GM21447 (cell line): Measurements from ENCODE around the gene QKI.
"Not testable (repeated sequence)": the region's sequence is repeated elsewhere in the genome, so short reads cannot be mapped to it uniquely, and the experiment has no call there.

ENCODE experiments used
- ATAC-seq: cut with Tn5 transposase; IDR thresholded peaks from one replicate; pipeline ENCODE4 v1.9.1; 2021; ENCODE audit not compliant: unreplicated experiment

QKI gene

DNA sequence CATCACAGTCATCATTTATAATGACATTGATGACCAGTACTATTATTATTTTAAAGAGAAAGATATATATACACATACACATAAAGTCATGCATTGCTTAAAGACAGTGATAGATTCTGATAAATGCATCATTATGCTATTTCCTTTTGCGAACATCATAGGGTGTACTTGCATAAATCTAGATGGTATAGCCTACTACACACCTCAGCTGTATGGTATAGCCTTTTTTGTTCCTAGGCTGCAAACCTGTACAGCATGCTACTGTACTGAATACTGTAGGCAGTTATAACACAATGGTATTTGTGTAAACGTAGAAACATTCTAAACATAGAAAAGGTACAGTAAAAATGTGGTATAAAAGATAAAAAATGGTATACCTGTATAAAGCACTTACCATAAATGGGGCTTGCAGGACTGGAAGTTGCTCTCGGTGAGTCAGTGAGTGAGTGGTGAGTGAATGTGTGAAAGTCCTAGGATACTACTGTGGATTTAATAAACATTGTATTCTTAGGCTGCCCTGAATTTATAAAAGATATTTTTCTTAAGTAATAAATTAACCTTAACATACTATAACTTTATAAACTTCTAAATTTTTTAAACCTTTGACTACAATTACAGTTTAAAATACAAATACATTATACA, 23.9 kb downstream of the QKI start:
- no peak for ATAC-seq

DNA sequence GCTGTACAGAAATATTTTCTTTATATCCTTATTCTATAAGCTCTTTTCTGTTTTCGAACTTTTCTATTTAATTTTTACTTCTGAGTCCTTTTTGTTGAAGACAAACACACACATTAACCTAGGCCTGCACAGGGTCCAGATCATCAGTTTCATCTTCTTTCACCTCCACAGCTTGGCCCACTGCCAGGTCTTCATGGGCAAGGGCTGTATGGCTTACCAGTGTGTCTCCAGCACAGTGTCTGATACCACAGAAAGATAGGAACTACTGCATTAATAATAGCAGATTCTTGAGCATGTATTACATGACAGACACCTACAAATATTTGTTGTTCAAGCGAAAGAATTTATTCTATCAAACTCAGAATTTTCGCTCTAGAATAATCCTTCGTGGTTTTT, 24.4 kb downstream of the QKI start:
- no peak for ATAC-seq

DNA sequence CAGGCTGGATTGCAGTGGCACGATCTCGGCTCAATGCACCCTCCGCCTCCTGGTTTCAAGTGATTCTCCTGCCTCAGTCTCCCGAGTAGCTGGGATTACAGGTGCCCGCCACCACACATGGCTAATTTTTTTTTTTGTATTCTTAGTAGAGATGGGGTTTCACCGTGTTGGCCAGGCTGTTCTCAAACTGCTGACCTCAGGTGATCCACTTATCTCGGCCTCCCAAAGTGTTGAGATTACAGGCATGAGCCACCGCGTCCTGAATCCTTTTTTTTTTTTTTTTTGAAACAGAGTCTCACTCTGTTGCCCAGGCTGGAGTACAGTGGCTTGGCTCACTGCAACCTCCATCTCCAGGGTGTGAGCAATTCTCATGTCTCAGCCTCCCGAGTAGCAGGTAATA, 24.9 kb downstream of the QKI start:
- not testable (repeated sequence) for ATAC-seq

DNA sequence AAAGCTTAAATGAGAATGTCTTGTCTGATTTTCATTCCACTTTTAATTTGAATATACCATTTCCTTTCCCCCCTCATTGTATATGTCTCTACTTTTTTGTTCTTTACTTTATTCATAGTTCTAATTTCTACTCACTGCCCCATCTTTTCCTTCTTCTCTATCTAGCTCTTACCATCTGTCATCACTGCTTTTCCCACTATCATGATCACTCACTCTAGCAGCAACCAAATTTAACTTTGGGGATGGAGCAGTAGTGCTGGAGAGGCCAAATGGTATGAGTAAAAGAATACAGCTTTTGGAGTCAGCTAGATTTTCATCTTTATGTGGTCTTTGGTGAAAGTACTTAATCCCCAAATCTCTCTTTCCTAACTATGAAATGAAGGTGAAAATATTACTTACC, 25.5 kb downstream of the QKI start:
- ATAC-seq: no peak

DNA sequence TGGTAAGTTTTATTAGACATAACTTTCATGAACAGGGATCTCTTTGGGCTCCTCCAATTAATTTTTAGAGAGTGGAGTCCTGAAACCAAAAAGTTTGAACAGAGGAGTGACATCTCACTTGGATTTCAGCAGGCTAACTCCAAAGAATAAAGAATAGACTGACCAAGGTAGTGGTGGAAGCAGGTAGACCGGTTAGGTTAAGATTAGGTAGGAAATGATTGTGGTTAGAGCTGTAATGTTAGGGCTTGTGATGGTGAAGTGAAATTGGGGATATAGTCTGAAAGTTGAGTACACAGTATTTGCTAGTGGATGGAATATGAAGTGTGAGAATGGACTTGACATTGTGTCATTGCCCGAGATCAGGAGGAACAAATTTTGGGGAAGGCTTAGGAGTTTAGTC, 27.8 kb downstream of the QKI start:
- ATAC-seq: no peak

DNA sequence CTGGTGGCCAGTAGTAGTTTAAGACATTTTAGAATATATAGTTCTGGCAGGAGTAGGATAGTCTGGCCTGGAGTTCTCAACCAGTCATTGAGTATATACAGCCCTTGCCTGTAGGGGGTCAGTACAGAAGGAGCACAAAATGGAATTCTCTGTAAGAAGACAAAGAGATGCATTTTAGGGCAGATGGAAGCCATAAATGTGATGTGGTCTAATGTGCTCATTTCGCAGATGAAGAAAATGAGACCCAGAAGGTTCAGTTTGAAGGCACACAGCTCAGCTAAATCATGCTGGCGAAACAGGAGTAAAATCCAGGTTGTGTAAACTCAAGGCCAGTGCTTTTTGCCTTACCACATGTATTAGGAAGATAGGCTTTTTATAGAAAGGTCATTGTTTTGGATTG, 29.6 kb downstream of the QKI start:
- no peak for ATAC-seq

DNA sequence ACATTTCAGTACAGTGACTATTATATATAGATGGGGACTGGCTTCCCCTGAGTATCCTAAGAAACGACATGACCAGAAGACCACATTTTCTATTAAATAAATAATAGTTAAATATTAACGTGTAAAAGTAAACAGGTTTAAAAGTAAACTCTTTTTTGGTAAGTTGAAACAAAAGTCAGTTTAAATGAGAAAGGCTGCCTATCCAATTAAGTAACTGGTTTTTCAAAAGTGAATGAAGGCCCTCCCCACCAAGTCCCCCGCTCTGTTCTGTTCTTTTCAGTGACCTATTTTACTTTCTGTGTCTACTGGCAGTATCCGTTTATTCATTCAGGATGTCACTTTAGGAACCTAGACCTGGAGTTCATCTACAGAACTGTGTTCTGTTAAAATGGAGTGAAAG, 32.0 kb downstream of the QKI start:
- ATAC-seq: no peak

DNA sequence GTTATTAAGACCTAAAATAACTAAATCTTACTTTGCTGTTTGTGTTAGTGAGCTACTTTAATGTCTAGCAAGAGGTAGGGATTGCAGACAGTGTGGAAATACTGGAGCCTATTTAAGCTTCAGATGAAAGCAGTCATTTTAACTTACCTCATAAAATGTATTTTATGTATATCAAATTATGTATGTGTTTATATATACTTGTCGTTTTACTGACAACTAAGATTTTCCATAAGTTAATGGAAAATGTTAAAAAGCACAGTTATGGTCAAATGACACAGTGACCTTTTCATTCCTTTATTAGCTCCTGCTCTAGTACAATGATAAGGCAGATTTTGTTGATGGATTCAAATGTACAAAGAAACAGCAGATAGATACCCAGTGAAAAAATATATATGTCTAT, 34.6 kb downstream of the QKI start:
- ATAC-seq: no peak

DNA sequence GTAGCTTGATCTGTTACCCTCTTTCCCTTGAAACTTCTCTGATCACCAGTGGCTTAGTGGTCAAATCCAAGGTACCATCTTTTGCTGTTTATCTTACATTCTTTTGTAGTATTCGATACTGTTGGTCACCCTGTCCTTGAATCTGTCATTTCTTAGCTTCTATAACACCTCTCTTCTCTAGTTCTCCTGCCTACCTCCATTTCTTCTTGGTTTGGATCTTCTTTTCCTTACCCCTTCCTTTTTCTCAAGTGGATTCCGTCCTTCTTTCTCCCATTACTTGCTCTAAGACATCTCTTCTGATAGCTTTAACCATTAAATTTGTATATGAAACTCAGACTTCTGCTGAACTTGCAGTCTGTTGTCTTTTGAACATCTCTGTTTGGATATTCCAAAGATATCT, 39.9 kb downstream of the QKI start:
- ATAC-seq: no peak

DNA sequence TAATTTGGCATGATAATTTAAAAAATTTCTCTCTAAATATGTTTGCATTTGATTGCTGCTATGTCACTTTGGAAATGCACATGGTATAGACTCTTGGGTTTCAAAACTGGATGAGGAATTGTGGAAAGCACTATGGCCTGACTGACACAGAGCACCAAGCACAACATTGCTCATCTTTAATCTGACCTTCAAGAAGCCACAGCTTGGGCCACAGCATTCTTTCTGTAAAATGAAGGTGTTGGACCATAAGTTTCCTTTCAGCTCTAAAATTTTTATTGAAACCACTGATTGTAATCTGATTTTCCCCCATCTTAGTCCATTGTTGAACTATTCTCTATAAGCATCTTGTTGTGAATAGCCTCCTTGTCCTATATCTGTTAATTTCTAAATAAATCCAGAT, 41.0 kb downstream of the QKI start:
- ATAC-seq: no peak

DNA sequence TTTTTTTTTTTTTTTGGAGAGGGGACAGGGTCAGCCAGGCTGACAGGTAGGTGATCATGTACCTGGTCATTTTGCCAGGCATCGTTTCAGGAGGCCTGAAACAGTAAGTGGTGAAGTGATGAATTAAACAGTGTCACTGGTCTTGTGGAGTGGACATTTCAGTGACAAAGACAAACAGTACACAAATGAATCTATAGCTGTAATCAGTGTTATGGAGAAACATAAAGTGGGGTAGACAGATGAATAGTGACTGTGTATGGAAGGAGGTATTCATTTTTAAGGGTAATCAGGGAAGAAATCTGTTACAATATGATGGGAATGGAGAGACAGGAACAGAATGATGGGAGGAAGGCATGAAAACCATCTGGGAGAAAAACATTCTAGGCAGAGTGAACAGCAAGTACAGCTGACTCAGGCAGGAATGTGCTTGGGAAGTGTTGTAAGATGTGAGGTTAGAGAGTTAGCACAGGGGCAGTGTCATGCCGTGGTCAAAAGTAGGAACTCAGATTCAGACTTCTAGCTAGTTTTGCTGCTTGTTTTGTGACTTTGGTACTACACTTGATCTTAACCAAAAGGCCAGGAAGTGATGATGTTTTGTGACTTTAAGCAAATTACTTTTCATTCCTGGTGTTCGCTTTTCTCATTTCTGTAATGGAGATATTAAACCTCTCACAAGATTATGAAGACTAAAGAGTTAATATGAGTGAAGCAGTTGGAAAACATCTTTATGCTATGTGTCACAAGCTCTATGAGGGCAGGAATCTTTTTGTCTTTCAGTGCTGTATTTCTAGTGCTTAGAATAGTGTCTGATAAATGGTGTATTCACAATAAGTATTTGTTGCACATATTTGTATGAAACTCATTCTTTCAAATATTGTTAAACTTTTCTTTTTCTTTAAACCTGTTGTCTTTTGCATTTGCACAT, 43.4 kb downstream of the QKI start:
- ATAC-seq: no peak

DNA sequence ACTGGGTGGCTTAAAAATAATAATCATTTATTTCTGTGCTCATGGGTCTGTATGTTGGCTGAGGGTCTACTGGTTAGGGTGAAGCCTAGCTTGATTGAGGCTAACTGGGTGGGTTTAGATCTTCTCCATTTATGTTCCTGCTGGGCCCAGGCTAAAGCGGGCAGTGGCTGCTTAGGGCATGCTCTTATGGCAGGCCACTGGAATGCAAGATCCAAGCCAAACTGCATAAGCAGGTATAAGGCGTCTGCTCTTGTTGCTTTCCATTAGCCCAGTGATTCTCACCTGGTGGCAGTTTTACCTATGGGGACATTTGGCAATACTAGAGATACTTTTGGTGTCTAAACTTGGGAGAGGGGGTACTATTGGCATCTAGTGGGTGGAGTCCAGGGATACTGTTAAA, 44.5 kb downstream of the QKI start:
- ATAC-seq: no peak

DNA sequence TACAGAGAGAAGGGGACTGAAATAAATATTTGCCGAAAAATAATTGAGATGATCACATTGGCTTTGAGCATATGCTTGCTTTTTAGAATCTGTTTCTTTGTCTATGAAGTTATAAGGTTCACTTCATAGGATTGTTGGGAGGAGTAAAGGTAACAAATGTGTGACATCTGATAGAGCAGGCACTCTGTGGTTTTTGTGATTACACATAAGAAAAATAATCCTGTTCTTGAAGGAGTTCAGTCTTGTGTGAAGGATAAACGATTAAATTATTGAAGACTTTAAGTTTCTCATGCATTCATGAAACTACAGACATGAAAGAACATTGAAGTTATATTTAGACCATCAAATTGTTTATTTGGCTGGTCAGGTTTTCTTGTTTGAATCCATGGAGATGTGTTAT, 45.0 kb downstream of the QKI start:
- ATAC-seq: no peak

DNA sequence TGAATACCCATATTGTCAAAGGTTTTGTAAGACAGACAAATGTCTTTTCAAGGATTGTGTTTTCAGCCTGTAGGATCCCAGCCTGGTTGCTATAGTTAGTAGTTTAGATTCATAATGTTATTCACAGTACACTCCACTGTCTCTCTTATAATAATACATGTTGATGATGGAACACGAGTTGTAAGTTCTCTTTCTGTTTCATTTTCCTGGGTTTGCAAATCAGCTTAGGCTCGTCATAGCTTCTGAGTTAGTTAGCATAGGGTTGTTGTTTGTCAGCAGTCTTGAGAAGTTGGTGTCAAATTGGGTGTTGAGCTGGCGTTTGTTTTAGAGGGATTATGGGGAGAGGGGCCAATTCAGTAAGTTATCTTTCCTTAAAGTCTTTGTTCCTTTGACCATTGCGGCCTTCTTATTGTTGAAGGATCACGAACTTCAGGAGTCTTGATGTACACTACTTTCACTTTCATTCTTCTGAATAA, 45.8 kb downstream of the QKI start:
- ATAC-seq: peak; percentile 91

DNA sequence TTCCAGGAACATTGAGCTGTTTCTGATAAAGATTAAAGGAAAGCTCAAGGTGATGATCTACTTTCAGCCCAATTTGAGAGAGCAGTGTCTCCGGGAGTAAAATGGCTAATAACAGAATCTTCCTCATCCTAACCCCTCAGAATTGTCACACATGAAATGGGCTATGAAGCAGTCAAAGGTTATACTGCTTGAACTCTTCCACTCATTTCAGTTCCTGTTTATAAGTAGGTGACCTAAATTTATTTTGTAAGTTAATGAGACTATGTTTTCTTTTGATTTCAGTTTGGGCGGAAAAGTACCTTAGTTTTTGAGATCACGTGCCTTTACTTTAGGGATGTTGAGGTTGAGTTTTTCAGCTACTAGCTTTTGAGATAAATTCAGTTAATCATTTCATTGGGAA, 47.2 kb downstream of the QKI start:
- ATAC-seq: no peak

DNA sequence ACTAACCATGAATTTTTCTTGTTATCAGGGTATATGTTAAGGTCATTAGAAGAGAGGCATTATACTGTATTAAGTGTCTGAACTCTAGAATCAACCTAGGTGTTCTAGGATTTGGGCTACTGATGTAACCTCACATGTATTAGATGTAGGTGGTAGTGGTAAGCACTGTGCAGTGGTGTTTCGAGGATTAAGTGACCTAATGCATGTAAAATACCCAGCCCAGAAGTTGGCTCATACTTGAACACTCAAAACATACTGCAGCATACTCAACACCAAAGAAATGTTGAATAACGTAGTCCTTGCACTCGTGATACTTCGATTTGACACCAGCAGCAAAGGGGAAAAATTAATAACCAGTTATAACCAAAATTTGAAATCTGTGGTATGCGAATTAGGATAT, 48.7 kb downstream of the QKI start:
- ATAC-seq: no peak

DNA sequence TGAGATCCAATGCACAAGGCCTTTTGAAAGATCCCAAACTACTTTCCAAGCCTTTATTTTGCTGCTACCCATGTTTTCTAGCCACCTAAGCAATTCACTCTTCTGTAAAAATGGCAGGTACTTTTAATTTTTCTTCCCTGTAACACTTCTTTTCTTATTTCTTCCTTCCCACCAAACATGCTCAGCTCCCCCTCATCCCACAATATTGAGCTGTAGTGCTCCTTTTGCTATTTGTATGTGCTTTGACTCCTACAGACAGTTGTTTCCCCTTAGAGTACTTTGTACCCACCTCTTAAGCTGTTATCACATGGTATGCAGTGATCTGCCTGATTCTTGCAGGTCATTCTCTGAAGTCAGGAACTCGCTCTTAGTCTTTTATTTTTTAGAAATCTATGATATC, 49.3 kb downstream of the QKI start:
- no peak for ATAC-seq

DNA sequence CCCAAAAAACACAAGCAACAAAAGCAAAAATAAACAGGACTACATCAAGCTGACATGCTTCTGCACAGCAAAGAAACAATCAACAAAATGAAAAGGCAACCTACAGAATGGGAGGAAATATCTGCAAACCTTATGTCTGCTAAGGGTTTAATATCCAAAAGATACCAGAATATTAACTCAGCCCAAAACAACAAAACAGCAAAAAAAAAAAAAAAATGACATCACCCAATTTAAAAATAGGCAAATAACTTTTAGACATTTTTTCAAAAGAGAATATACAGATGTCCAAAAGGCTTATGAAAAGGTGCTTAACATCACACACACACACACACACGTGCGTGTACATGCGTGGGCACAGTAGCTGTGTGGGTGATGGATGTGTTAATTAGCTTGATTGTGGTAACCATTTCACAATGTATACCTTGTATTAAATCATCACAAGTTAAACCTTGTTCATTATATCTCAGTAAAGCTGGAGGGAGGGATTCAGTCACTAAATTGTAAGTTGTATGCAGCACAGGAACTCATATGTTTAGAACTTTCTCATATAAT, 52.4 kb downstream of the QKI start:
- no peak for ATAC-seq

DNA sequence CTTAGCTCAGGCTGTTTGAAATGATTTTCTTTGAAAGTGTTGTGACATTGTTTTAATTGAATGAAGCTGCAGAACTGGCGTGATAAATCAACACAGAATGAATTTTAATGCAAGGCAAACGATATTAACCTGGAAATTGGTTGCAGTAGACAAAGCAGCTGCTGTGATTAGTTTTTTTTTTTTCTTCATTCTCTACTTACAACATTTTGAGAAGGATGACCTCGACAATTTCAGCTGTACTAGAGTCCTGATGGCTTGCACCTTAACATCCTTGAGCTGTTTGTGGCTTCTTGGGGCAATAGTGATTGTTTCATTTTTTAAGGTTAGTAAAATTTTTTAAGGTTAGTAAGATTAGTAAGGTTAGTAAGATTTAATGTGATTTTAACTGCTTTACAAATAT, 54.2 kb downstream of the QKI start:
- ATAC-seq: no peak

DNA sequence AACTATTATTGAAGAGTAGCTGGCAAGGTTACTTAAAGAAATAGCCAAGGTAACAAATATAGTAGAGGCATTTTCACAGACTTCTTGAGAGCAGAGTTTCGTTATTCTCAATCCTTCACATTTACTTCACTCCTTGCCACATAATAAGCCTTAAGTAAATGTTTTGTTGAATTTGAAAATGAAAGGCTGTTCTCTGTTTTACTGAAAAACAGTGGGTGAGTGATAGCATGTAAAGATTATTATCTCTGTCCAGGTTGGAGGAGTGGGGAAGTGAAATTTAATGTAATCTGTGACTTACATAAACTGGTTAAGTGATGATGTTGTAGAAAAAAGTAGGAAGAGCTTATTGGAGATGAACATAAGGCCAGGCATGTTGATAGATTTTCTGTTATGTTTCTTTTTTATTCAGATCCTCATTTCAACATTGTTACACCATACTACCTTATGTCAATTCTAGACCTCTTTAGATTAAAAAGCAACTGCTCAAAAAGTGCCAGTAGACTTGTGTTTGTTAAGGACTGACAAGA, 55.0 kb downstream of the QKI start:
- no peak for ATAC-seq

DNA sequence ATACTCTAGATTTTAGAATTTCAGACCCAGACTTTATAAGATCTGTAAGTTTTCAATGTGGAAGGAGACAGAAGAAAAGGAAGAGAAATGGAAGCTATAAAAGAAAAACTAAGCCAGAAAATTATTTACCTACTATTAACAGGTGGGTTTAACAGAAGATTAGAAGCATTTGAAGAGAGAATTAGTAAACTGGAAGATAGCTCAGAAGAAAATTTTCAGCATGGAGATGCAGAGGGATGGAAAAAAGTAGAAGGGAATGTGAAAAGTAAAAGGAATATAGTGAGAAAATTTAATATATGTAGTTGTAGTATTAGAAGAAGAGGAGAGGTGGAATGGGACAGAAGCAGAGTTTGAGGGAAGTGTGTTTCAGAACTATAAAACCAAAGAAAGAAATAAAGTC, 56.1 kb downstream of the QKI start:
- no peak for ATAC-seq

DNA sequence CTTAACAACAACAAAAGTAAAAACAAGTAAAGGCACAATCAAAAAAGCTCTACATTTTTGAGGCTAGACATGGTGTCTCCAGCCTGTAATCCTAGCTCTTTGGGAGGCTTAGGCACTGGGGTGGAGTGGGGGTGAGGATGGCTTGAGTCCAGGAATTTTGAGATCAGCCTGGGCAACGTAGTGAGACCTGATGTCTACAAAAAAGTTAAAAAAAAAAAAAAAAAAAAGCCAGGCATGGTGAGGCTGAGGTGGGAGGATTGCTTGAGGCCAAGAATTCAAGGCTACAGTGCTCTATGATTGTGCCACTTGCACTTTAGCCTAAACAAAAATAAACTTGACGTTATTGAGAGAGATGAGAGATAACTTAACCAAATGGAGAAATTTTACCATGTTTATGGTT, 60.1 kb downstream of the QKI start:
- ATAC-seq: no peak
